HG03378 (cell line): Measurements from ENCODE around the gene DENND4B.
"Not testable (repeated sequence)": the region's sequence is repeated elsewhere in the genome, so short reads cannot be mapped to it uniquely, and the experiment has no call there.

Experiments
- ATAC-seq: cut with Tn5 transposase; IDR thresholded peaks from one replicate; pipeline ENCODE4 v1.9.1; 2021; ENCODE audit warnings: mild to moderate bottlenecking, moderate library complexity; ENCODE audit not compliant: unreplicated experiment

The DENND4B gene

DNA sequence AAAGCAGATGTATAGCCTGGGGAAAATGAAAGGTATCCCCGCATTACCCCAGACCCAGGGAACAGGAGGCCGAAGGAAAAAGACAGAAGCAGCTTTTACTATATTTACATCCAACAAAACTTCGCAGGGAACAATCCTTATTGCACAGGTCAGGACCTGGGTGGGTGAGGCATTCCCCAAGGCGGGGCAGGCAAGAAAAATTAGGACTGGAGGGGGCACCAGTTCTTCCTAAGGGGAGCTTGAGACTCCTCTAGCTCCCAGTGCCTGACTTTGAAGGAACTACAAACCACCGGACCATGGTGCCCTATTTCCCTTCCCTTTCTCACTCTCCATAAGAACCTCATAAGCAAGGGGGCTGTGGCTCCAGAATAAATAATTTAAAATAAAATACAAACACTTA lies 17.1 kb downstream of the DENND4B start:
- no peak for ATAC-seq

DNA sequence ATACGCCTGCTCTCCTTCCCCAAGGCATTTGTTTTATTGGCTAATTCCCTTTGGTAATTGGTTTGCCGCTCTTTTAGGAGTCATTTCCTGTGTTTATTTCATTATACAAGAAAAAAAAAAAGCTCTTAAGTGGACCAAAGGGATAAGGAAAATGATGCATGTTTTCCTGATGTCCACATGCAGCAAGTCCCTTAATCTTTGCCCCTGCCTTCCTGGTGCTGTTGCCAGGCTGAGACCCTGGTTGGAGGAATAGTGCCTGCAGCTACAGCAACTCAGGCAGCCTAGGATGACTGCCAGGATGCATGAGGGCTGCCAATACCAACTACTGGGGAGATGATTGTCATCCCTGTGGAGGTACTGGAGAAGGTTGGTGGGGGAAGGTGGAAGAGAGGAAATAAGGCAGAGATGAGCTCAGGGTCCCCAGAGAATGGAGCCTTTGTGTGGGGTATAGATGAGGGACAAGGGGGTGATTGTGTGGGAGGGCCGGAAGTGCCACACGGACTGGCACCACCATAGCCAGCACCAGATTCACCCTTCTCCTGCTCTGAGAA lies 17.7 kb downstream of the DENND4B start:
- no peak for ATAC-seq

DNA sequence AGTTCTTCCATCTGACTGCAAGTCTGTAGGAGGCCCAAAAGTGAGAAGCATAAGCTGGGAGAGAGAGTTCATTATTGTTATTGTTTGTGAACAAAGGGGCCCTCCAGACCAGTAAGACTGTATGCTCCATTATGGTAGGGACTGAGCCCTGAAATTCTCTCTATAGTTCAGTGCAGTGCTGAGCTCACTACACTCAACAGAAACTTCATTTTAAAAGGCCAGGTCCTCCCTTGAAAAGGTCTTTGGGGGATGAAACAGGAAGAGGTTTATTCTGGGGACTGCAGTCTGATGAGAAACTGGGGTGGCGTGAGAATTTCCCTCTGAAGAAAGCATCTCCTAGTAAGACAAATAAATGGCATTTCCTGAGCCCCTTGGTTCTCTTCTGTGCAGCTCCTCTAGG lies 18.3 kb downstream of the DENND4B start:
- ATAC-seq = no peak

DNA sequence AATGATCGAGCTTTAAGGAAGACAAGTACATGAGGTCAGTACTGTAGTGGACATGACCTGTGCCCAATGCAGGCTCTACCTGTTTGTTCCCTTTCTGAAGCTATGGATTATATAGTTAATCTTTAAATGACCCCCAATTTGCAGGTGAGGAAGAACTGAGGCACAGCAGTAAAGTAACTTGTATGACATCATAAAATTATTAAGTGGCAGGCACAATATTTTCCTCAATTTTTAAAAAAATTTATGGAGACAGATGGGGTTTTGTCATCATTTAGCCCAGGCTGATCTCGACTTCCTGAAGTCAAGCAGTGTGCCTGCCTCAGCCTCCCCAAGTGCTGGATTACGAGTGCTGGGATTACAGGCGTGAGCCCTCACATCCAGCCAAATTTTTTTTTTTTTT lies 20.1 kb downstream of the DENND4B start:
- ATAC-seq = no peak

DNA sequence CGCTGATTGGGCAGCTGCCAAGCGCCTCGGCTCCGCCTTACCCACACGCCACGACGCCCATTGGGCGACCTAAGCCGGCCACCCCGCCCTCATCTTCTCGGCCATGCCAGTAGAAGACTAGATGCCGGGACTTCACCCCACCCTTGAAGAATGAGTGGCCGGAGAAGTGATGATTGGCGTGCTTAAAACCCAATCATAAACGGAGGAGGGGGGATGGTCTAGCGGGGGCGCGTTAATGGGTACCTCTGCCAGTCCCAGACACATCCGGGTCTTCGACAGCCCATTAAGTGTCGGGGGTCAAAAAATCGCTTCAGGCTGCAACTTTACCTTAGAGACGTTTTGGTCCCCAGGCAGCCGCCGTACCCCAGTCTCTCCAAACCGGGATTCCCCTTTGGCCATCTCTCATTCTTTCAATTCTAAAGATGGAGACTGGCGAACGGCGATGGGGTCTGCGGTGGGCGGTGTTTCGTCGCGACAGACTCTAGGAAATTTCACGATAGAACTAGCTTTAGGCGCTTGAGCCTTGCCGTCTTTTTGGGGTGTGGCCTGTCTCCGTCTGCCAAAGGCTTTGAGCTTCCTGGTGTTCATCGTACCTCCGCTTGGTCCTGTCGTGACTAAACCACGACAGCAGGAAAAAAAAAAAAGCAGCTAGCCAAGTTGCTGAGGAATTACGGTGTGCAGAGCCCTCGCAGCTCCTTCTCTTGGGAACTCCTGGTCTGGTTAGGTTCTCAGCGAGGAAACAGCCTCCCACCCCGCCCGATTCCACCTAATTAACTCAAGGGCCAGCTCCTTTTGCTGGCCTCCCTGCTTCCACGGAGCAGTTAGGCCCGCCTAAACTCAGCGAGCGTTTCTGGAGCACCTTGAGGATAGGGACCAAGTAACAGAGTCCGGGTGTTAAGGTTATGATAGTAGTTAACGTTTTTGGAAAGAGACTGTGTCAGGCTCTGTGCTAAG lies 23.3 kb downstream of the DENND4B start, which contains the start of gene GATAD2B:
Gene GATAD2B (minus strand): TSS at position 1 of the 954 bp plus-strand sequence. CDS start 94,625 bp downstream, outside the sequence.
- peak; percentile 87 for ATAC-seq

DNA sequence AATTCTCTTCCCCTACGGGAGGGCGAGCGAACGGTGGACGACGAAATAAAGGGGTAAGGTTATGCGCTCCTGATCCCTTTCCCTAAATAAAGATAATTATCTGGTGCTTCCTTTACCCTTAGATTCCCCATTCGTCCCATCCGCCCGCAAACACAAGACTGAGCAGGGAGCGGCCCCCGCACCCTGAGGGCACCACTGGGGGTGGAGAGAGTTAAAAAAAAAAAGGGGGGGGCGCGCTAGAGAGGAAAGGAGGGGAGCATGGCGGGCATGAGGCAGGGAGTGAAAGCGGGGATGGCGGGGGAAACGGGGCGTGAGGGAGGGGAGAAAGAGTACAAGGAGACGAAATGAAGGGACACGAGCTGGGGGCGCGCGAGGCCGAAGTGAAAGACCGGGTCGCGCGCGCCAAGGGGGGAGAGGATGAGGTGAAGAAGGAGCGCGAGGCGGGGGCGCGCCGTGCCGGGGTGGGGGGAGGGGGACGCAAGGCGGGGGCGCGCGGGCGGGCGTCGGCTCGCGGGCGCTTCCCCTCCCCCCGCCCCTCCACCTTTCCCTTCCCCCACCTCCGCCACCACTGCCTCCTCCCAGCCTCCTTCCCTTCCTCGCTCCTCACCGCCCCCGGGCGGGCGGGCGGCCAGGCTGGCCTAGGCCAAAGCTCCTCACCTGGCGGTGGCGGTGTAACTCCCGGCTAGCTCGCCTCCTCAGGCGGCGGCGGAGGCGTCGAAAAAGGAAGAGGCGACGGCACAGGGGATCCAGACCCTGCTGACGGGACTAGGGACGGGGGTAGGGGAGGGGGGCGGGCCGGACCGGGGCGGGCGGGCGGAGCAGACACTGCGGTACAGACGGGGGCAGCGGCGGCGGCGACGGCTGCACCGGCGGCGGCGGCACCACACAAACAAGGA lies 24.2 kb downstream of the DENND4B start:
- peak; percentile 3 for ATAC-seq

DNA sequence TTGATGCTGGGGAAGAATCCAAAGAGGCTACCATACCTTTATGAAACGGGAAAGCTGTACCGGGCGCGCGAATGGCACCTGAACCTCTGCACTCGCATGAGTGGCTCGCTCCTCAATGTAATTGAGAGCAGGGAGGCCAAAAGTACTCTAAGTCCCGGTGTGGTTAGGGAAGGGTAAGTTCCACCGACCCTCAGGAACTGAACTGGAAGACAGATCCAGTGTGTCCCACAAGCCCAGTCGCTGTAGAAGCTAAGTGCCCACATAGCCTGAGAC lies 24.8 kb downstream of the DENND4B start:
- no peak for ATAC-seq

DNA sequence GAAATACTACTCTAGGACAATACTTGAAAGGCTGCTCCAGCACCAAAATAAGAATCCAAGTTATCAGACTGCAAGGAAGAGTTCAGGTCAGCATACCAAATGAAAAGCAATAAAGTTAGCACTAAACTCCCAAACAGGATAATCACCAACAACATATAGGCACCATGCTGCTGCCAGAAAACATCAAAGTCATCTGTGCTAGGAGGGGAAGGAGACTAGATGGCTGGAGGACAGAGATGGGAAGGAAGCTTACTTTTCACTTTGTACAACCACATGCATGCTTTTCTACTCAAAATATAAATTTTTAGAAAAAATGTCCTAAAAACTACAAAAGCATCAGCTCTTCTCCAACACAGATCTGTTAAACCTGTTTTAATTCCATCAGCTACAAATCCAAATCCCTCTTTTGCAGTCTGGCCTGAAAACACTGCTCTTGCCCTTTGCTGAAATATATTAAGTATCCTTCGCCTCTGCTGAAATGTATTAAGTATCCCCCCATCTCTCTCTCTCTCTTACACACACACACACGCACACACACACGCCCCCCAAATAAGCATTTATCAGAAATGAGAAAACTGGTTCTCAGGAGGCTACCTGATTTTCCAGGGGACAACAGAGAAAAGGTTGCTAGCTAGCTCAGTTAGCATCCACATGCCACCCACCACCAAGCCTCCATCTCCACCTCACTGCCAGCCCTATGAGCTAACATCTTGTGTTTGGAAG lies 25.3 kb downstream of the DENND4B start:
- no peak for ATAC-seq

DNA sequence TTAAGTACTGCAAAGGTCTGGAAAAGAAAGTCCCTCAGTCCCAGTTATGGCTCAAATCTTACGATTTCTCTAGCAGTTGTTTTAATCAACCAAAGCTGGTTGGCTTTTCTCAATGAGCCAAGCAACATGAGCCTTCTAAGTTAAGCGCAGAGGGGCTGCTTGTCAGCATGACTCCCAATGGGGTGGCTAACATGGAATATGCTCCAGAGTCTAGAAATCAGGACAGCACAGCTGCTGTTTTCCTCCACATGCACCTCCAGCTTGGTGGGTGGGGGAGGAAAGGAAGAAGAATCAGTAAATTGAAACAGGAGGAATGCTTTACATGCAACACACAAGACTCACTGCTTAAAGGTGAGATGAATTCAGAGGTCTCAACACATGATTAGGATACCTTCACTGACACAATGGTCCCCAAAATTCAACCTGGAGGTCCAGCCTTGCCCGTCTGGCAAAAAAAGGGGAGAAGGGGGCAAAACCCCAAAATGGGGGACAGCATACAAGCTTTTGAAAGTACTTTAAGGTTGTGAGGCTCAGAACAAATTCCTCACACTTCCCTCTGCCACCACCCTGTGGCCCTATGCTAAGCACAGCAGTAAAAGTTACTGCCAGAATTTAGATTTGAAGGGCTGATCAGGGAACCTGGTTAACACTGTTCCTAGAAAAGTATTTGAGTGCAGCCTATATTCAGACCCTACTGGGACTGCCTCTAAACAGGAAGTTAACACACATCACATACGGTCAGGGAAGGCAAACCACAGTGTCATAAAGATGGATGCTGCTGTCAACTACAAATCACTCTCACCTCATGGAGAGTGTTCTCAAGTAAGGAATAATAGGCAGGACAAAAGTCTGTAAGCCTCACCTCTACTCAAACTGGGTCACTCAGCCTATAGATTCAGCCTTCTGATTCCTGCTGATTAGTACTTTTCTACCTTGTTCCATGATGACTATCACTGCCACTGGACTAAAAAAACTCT lies 26.4 kb downstream of the DENND4B start:
- ATAC-seq = no peak

DNA sequence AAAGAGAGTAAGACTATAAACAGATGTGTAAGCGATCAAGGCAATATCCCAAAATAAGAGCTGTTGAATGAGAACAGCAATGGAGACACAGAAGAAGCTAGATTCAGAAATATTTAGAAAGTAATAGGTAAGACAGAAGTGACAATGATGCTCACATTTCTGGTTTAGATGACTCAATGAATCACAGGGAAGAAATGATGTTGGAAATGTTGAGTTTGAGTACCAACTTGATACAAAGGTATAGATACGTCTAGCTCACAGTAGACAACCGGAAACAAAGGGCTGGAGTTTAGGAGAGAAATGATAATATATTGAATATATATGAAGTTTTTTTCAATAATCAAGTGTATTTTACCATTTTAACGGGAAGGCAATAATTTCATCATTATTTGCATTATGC lies 30.2 kb downstream of the DENND4B start:
- no peak for ATAC-seq

DNA sequence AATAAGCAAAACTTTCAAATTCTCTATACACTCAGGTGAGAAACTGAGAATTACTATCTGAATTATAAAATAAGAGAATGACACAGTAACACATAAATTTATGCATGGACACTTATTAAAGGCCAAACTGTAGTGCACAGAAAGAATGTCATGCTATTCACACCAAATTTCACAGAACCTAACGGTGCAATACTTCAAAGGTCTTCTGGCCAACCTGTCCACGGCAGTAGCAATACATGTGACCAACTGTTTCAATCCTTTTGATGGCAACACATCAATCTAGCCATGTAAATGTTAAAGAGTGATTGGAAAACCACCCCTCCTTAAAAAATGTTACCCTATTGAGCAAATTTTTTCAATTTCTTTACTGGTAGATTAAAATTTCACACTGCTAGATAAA lies 34.2 kb downstream of the DENND4B start:
- no peak for ATAC-seq

DNA sequence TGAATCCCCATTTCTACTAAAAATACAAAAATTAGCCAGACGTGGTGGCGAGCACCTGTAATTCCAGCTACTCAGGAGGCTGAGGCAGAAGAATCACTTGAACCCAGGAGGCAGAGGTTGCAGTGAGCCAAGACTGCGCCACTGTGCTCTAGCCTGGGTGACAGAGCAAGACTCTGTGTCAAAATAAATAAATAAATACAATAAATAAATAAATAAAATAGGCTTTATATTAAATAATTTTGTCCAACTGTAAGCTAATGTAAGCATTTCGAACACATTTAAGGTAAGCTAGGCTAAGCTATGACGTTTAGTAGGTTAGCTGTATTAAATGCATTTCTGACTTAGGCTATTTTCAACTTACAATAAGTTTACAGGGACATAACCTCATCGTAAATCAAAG lies 36.0 kb downstream of the DENND4B start:
- not testable (repeated sequence) for ATAC-seq

DNA sequence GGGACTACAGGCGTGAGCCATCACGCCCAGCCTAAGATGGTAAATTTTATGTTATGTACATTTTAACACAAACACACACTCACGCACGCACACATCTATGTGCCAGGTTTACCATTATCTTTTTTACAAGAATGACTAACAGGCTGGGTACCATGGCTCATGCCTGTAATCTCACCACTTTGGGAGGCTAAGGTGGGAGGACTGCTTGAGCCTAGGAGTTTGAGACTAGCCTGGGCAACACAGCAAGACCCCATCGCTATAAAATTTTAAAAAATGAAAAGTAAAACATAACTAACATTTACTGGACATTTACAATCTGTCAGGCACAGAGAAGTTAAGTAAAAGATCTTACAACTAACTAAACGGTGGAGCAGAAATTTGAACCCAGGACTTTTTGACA lies 38.4 kb downstream of the DENND4B start:
- ATAC-seq = no peak

DNA sequence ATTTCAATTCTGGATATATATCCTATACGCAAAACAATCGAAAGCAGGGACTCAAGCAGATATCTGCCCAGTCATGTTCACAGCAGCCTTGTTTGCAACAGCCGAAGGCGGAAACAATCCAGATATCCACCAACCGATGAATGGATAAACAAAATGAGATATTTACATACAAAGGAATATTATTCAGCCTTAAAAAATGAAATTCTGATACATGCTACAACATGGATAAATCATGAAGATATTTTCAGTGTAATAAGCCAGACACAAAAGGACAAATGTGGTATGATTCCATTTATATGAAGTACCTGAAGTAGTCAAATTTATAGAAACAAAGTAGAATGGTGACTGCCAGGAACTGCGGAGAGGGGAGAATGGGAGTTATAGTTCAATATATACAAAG lies 39.4 kb downstream of the DENND4B start:
- ATAC-seq = no peak

DNA sequence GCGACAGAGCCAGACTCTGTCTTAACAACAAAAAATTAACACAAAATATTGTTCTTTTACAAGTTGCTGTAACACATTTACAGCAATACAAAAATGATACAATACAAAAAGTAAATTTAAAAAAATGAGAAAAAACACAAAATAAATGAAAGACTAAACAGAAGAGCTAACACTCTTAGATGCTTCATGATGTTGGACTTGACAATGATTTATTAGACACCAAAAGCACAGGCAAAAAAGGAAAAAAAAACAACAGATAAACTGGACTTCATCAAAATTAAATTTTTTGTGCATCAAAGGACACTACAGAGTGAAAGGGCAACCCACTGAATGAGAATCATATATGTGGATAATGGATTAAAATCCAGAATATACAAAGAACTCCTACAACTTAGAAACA lies 40.1 kb downstream of the DENND4B start:
- no peak for ATAC-seq

DNA sequence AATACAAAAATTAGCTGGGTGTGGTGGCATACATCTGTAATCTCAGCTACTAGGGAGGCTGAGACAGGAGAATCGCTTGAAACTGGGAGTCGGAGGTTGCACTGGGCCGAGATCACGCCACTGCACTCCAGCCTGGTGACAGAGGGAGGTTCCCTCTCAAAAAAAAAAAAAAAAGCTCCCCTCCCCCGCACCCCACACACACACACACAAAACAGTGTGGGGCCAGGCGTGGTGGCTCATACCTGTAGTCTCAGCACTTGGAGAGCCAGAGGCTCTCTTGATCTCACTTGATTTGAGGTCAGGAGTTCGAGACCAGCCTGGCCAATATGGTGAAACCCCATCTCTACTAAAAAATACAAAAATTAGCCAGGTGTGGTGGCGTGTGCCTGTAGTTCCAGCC lies 40.6 kb downstream of the DENND4B start:
- not testable (repeated sequence) for ATAC-seq

DNA sequence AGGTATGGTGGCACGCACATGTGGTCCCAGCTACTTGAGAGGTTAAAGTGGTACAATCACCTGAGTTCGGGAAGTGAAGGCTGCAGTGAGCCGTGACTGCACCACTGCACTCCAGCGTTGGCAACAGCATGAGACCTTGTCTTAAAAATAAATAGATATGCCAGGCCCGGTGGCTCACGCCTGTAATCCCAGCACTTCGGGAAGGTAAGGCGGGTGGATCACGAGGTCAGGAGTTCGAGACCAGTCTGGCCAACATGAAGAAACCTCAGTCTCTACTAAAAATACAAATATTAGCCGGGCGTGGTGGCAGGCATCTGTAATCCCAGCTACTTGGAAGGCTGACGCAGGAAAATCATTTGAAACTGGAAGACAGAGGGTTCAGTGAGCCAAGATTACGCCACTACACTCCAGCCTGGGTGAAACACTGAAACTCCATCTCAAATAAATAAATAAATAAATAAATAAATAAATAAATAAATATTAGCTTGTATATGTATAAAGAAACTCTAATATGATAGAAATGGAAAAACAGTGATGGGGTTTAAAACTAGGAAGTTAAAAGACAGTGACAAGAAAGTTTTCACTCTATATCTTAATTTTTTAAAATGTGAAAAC lies 42.6 kb downstream of the DENND4B start:
- ATAC-seq = no peak

DNA sequence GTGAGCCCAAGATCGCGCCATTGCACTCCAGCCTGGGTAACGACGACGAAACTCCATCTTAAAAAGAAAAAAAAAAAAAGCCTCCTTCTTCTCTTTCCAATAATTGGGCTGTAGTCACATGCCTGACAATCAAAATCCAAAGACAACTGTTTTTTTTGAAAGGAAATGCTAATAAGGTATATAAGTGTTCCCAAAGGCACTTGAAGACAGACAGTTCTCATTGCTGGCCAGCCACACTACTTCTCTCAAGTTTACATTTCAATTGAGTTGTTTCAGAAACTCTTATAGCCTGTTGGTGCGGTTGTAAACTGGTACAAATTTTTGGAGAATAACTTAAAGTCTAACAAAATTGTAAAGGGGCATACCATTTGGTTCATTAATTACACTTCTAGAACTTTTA lies 47.0 kb downstream of the DENND4B start:
- ATAC-seq = no peak

DNA sequence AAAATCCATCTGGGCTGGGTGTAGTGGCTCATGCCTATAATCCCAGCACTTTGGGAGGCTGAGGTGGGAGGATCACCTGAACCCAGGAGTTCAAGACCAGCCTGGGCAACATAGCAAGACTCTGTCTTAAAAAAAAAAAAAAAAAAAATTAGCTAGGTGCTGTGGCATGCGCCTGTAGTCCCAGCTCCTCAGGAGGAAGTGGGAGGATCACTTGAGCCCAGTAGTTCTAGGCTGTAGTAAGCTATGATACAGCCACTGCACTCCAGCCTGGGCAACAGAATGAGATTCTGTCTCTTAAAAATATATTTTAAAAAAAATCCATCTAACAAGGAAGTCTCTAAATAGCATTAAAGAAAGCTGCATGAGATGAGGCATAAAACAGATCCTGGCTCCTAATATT lies 50.7 kb downstream of the DENND4B start:
- not testable (repeated sequence) for ATAC-seq
